K562 (cell line): ENCODE measurements around the gene CD3D. TPM values are rescaled to one million over a fixed set of nuclear protein-coding genes. Genes with fewer than 3 reads are reported as not detected.

Experiments used
- ATAC-seq: fragments of 200-7000 bp; cut with Tn5 transposase; 3 replicates; pipeline ENCODE4 v1.9.1; 2020; ENCODE audit warnings: moderate library complexity
- BruUV-seq: library from RNA; stranded (reverse); fragments of 400-500 nt; replicated peaks from 2 replicates; lab custom pipeline; 2021; lab: Mats Ljungman, UMichigan
- CTCF ChIA-PET: fragments of 300-600 bp; formaldehyde crosslinking; extraction: SDS; loops from one replicate; lab custom pipeline; 2021; ENCODE audit warnings: low intra/inter-chr PET ratio; lab: Yijun Ruan, JAX
- POLR2A ChIA-PET: fragments of 300-600, 350-650 bp; sonication (Branson Sonifier 250); formaldehyde crosslinking; extraction: SDS; loops from one replicate; lab custom pipeline; 2021; ENCODE audit warnings: antibody characterized with exemption, inconsistent platforms; lab: Yijun Ruan, JAX
- DNase-seq, 4 experiments: peaks; one replicate each; pipeline versions ENCODE4 v3.0.0 to v3.0.0-alpha.2; 2011 to 2018; ENCODE audit warnings: low spot score in 3 of 4, mixed read lengths in 3 of 4; ENCODE audit errors: extremely low read depth in 1 of 4
- FAIRE-seq: peaks from 2 replicates; lab custom pipeline; 2011; peaks lifted over from hg19 to GRCh38; lab: Jason Lieb, UNC
- H2AFZ ChIP-seq: 2 replicates; pipeline ENCODE4 v1.6.0; 2011; ENCODE audit warnings: low read depth, low read length, control low read depth, inconsistent platforms
- H3K27ac ChIP-seq: fragments of 200-600 bp; 3 replicates; pipeline ENCODE4 v1.8.0; 2011; ENCODE audit warnings: low read depth, mild to moderate bottlenecking, control low read depth, inconsistent platforms, low read length, moderate library complexity, mixed read lengths; ENCODE audit errors: extremely low read depth
- H3K27me3 ChIP-seq, 2 experiments: fragments of 300-600 bp in 1 of 2; 2 replicates in 1 of 2; 3 replicates in 1 of 2; pipeline versions ENCODE4 v1.6.0 to v1.8.0; 2011; ENCODE audit warnings: inconsistent platforms in 2 of 2, low read length in 2 of 2, mild to moderate bottlenecking in 1 of 2, mixed read lengths in 1 of 2, moderate library complexity in 1 of 2; ENCODE audit not compliant: control insufficient read depth in 2 of 2, insufficient read depth in 2 of 2
- H3K36me3 ChIP-seq: fragments of 300-600 bp; 3 replicates; pipeline ENCODE4 v1.8.0; 2011; ENCODE audit warnings: mild to moderate bottlenecking, low read length, inconsistent platforms; ENCODE audit not compliant: control insufficient read depth, insufficient read depth
- H3K4me1 ChIP-seq, 2 experiments: fragments of 200-600 bp in 1 of 2; replicated peaks in 1 of 2; 2 replicates in 1 of 2; 3 replicates in 1 of 2; pipeline versions ENCODE4 v1.5.1 to v1.8.0; 2011; ENCODE audit warnings: inconsistent platforms in 2 of 2, low read length in 2 of 2, mild to moderate bottlenecking in 1 of 2, mixed read lengths in 1 of 2, moderate library complexity in 1 of 2; ENCODE audit not compliant: control insufficient read depth in 2 of 2, insufficient read depth in 2 of 2
- H3K4me2 ChIP-seq: 2 replicates; pipeline ENCODE4 v1.6.1; 2011; ENCODE audit warnings: low read length, control low read depth, inconsistent platforms, mixed read lengths; ENCODE audit not compliant: insufficient read depth
- H3K4me3 ChIP-seq: fragments of 200-600 bp; sonication (generic), shearing (Covaris generic); 2 replicates; pipeline ENCODE4 v1.5.1; 2016; ENCODE audit warnings: control low read depth, inconsistent platforms
- H3K79me2 ChIP-seq: fragments of 200-600 bp; 3 replicates; pipeline ENCODE4 v1.8.0; 2011; ENCODE audit warnings: low read length, inconsistent platforms; ENCODE audit not compliant: control insufficient read depth, insufficient read depth
- H3K9ac ChIP-seq, 2 experiments: 2 replicates each; pipeline versions ENCODE4 v1.6.0 to v1.6.1; 2011; ENCODE audit warnings: low read depth in 2 of 2, low read length in 2 of 2, control low read depth in 1 of 2, inconsistent platforms in 1 of 2, mild to moderate bottlenecking in 1 of 2, mixed read lengths in 1 of 2; ENCODE audit not compliant: insufficient read depth in 1 of 2
- H3K9me1 ChIP-seq: one replicate; pipeline ENCODE4 v1.6.0; 2011; ENCODE audit warnings: inconsistent platforms, mild to moderate bottlenecking, low read length, moderate library complexity; ENCODE audit not compliant: control insufficient read depth, insufficient read depth
- H3K9me3 ChIP-seq: replicated peaks from 2 replicates; pipeline ENCODE4 v1.5.1; 2011; ENCODE audit warnings: low read depth, low read length, inconsistent platforms; ENCODE audit not compliant: control insufficient read depth, insufficient read depth
- H4K20me1 ChIP-seq: replicated peaks from 2 replicates; pipeline ENCODE4 v1.6.1; 2011; ENCODE audit warnings: low read length, inconsistent platforms, mixed read lengths; ENCODE audit not compliant: control insufficient read depth, insufficient read depth
- COPS2 ChIP-seq: fragments of 450-650 bp; conservative IDR thresholded peaks from 2 replicates; pipeline ENCODE4 v1.6.1; 2016; ENCODE audit warnings: mild to moderate bottlenecking, moderate library complexity
- CXXC5 ChIP-seq: fragments of 250-450 bp; sonication (Bioruptor Pico); IDR thresholded peaks from 2 replicates; pipeline ENCODE4 v1.8.0; 2022; ENCODE audit warnings: inconsistent platforms, mild to moderate bottlenecking, moderate library complexity
- DIDO1 ChIP-seq: fragments of 450-650 bp; IDR thresholded peaks from 2 replicates; pipeline ENCODE4 v1.6.1; 2016; ENCODE audit warnings: low read depth, missing biosample characterization, missing genetic modification characterization
- MTA2 ChIP-seq: fragments of 450-650 bp; IDR thresholded peaks from 2 replicates; pipeline ENCODE4 v1.6.1; 2016; ENCODE audit warnings: low read depth
- PHF21A ChIP-seq: fragments of 450-650 bp; IDR thresholded peaks from 2 replicates; pipeline ENCODE4 v1.6.1; 2017; ENCODE audit warnings: low read depth, borderline replicate concordance
- RNF2 ChIP-seq: sonication (generic); IDR thresholded peaks from 2 replicates; pipeline ENCODE4 v1.6.1; 2016
- TAF9B ChIP-seq: fragments of 450-650 bp; IDR thresholded peaks from 2 replicates; pipeline ENCODE4 v1.6.1; 2018; ENCODE audit warnings: mild to moderate bottlenecking; ENCODE audit not compliant: partially characterized antibody
- ZNF174 ChIP-seq: fragments of 250-450 bp; sonication (Bioruptor Pico); IDR thresholded peaks from 2 replicates; pipeline ENCODE4 v1.4.0; 2020; ENCODE audit warnings: mild to moderate bottlenecking
- ZNF507 ChIP-seq: conservative IDR thresholded peaks from 2 replicates; pipeline ENCODE4 v1.6.1; 2017; ENCODE audit warnings: missing genetic modification characterization, missing compliant biosample characterization
- WGBS: fragments of 100-300 bp; shearing (Covaris generic); methylation state at CpG from one replicate; pipeline ENCODE4 v1.1.6; 2016; ENCODE audit warnings: low coverage, mixed read lengths; ENCODE audit not compliant: insufficient coverage; ENCODE audit errors: missing lambda C conversion rate; 5-methylcytosine and 5-hydroxymethylcytosine counted together
- in situ Hi-C: fragments of 300-500 bp; cut with MboI; formaldehyde crosslinking; loops from 4 replicates; pipeline ENCODE4 v1.15.0; 2018; ENCODE audit warnings: inconsistent platforms, mixed read lengths
- intact Hi-C: fragments of 100-400 bp; cut with micrococcal nuclease; formaldehyde crosslinking; loops from 2 replicates; pipeline ENCODE4 v1.14.2; 2022
- polyA plus RNA-seq, 8 experiments: library from polyadenylated mRNA; depleted of rRNA in 4 of 8; stranded (reverse) in 5 of 8; unstranded in 3 of 8; fragments of >200 nt; fragmentation: Nextera tagmentation in 2 of 8; fragmentation: Illumina TruSeq in 1 of 8; extraction: Ambion mirVana in 2 of 8; extraction: Trizol in 1 of 8; gene quantifications; 2 replicates each; pipeline versions ENCODE4 v1.2.1 to v1.2.3, GENCODE V29; 2011 to 2014; ENCODE audit warnings: inconsistent platforms in 1 of 8, missing spikeins in 1 of 8
- total RNA-seq, 7 experiments: library from RNA; depleted of rRNA in 6 of 7; stranded (reverse); fragments of >200 nt in 6 of 7; fragmentation: Illumina TruSeq in 2 of 7; extraction: Trizol in 2 of 7; gene quantifications; 2 replicates each; pipeline versions ENCODE4 v1.2.1 to v1.2.3, GENCODE V29; 2011 to 2021; ENCODE audit warnings: low replicate concordance in 1 of 7

Gene CD3D
- total and polyA plus RNA-seq, 9 of the 15 experiments (the other 6 are each of a cell fraction or from before 2014, with no cell fraction given): 36.2 to 238 (median 67.1) TPM

- no peak overlapping the region for H3K4me3 ChIP-seq
- peaks cover 4 to 5% of the 10 kb centered on the region in 2 experiments; a peak in 2 of 5 replicates for H3K4me1 ChIP-seq
- no peak overlapping the region; the same call in 1 of the 2 replicates for H2AFZ ChIP-seq
- intact Hi-C loops: no loop called here
- H3K9me1 ChIP-seq: no peaks in the 10 kb centered on the region
- no peak for ATAC-seq
- no peak for FAIRE-seq
- BruUV-seq: no TSS peak
- ChIA-PET POLR2A (no interaction called here), CTCF (no interaction called here)
- peaks cover 35% of the 10 kb centered on the region for H3K79me2 ChIP-seq
- no peak overlapping the region for H3K9ac ChIP-seq
- no peak overlapping the region for H3K4me2 ChIP-seq
- no peak overlapping the region for H3K27ac ChIP-seq
- DNase-seq: no peak
- WGBS: 76% methylated on average over 3 of the region's 3 CpGs
- TF ChIP-seq ZNF507 (no peak), MTA2 (no peak), CXXC5 (CRISPR knock-in tag) (no peak), COPS2 (no peak), ZNF174 (CRISPR knock-in tag) (no peak), PHF21A (no peak), TAF9B (no peak), RNF2 (no peak), DIDO1 (tag) (no peak)
- H3K9me3 ChIP-seq: peaks cover 5% of the 10 kb centered on the region; the same call in 1 of the 2 replicates
- no peaks in the 10 kb centered on the region for H4K20me1 ChIP-seq
- peaks cover 9% of the 10 kb centered on the region; the same call in 2 of the 3 replicates for H3K36me3 ChIP-seq
- in situ Hi-C loops: no loop called here
- no peaks in the 10 kb centered on the region for H3K27me3 ChIP-seq
These were observed 15.6 kb upstream of the CD3D start for GRCh38 chr11:118358071-118358470.
